AG08396 (cell line): ENCODE data around the gene TRIM28.
"Not testable (repeated sequence)": the region's sequence is repeated elsewhere in the genome, so short reads cannot be mapped to it uniquely, and the experiment has no call there.

ENCODE experiments used
- DNase-seq: peaks from one replicate; pipeline ENCODE4 v3.0.0; 2012; ENCODE audit warnings: low spot score, mixed read lengths

Gene TRIM28

GRCh38 chr19:58543826-58544590 lies at the start of gene TRIM28:
Gene TRIM28, plus strand, starts transcription at chr19:58544064. Its CDS starts 694 bp downstream, at chr19:58544758.
- peak; percentile 100 for DNase-seq

- DNase-seq: no peak
Observed at GRCh38 chr19:58497634-58498170, 46.2 kb upstream of the TRIM28 start.

GRCh38 chr19:58498316-58499020 lies 45.4 kb upstream of the TRIM28 start:
- DNase-seq: no peak

DNA sequence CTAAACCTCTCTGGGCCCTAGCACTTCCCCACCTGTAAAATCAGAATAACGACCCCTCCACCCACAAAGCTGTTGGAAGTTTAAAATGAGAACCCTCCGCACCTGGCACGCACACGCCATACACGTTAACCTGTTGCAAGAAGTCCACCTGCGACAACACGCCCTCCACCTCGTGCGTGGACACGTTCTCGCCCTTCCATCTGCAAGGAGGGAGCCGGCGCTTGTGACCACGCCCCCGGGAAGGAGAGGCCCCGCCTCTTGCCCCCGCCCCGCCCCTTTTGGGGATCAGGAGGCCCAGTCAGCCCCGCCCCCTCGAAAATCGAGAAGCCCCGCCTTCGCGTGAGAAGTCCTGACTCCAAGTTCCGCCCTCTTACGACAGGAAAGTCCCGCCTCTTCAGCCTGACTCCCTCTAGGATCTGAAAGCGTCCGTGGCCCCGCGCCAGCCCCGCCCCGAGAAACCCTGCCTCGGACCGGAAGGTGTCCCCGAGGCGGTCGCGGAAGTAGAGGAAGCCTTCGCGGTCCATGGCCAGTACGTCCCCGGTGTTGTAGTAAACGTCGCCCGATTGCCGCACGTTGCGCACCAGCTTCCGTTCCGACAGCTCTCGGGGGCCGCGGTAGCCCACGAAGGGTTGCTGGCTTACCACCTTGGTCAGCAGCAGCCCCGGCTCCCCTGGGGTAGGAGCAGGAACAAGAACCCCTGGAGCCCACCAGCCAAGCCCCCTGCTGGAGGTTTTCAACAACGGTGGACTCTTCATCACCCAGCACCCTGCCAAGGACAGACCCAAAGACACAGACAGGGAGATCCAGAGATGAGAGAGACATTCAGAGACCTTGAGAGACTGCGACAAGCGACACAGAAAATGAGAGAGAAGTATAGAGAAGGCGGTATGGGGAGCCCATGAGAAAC lies 44.6 kb upstream of the TRIM28 start:
- DNase-seq: peak; percentile 97

- no peak for DNase-seq
Observed at GRCh38 chr19:58500242-58500641, 43.6 kb upstream of the TRIM28 start.

GRCh38 chr19:58507602-58508223 lies 36.2 kb upstream of the TRIM28 start:
- not testable (repeated sequence) for DNase-seq

- no peak for DNase-seq
Observed at GRCh38 chr19:58509731-58510083, 34.2 kb upstream of the TRIM28 start.

DNA sequence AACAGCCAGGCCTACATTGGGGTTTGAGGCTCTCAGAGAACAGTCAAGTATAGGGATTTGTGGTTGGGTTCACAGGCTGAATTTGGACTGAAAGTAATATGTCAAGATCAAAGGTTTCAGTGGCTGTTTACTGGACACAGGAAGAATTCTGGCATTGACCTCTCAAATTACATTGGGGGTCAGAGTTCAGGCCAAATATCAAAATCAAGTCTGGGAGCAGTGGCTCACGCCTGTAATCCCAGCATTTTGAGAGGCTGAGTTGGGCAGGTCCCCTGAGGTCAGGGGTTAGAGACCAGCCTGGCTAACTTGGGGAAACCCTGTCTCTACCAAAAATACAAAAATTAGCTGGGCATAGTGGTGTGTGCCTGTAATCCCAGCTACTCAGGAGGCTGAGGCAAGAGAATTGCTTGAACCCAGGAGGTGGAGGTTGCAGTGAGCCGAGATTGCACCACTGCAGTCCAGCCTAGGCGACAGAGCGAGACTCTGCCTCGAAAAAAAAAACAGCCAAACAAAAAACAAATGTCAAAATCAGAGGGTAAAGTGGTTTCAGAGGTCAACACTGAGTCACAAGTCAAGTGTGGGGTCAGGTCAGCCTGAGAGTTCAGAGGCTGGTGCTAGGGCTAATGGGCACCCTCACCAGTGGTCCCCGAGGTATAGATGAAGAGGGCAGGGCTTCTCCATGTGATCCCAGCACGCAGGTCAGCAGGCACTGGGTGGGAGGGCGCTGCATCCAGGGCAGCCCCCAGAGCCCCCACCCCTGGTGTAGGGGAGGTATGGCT lies 33.6 kb upstream of the TRIM28 start:
- no peak for DNase-seq

- no peak for DNase-seq
Observed at GRCh38 chr19:58511353-58512208, 32.3 kb upstream of the TRIM28 start, which contains the start of gene SLC27A5. Gene SLC27A5, minus strand, starts transcription at chr19:58511992. Its CDS starts 37 bp downstream, at chr19:58511955.

- no peak for DNase-seq
Observed at GRCh38 chr19:58513213-58513693, 30.6 kb upstream of the TRIM28 start.

- DNase-seq: peak; percentile 86
Observed at GRCh38 chr19:58513694-58514563, 29.9 kb upstream of the TRIM28 start.

GRCh38 chr19:58514564-58515022 lies 29.3 kb upstream of the TRIM28 start:
- DNase-seq: no peak

GRCh38 chr19:58515259-58515658 lies 28.6 kb upstream of the TRIM28 start:
- DNase-seq: no peak

DNA sequence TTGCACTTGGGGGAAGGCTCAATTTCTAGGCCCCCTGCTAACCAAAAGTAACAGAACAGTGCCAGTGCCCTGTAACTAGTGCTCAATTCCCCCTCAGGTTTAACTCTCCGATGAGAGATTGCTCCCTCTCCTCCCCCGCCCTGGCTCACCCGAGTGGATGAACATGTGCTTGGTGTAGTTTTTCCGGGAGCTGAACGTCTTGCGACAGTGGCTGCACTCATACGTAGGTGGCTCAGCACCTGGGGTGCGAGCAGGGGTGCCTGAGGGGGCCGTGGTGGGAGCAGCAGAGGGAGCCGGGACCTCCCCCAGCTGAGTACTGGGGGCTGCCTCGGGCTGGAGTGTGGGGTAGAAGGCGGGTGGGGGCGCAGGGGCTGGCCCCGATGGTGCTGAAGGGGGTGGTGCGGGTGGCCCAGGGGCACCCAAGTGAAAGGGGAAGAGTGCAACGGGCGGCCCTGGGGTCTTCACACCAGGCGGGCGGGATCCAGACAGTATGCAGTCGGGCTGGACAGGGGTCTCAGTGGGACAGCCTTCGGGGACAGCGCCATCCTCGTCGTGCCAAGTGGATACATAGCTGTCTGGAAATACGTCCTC lies 27.5 kb upstream of the TRIM28 start:
- no peak for DNase-seq

- no peak for DNase-seq
Observed at GRCh38 chr19:58516964-58517833, 26.7 kb upstream of the TRIM28 start.

DNA sequence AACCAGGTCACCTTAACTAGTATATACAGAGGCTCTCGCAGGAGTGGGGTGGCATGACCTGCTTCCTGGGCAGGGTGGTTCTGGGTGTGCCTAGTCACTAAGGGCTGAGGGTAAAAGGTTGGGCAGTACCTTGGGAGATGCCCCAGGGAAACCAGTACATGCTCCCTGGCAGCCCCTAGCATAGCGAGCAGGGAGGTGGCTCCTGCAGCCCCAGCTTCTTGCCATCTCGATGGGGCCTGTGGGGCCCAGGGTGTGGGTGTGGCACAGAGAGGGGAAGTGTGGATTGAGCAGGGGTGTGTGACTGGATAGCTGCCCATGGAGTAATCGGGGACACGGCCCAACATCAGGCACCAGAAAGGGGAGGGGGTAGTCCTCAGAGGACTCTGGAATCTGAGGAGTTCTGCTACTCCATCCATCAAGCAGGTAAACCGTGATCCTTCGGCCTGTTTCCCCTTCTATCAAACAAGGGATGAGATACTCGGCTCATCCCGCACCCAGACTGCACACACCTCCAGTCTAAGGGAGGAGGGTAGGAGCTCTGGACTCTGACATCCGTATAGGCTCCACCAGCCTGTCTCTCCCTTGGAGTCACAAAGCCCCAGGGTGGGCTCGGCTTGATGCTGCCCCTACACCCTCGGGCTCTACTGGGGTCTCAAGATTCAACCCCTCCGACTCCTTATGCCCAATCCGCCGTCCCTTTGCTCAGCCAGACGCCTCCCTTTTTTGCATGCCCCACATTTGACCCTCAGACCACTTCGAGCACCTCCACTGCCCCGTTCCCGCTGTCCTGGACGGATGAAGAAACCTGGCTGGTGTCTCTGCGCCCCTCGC lies 25.4 kb upstream of the TRIM28 start:
- DNase-seq: no peak

DNA sequence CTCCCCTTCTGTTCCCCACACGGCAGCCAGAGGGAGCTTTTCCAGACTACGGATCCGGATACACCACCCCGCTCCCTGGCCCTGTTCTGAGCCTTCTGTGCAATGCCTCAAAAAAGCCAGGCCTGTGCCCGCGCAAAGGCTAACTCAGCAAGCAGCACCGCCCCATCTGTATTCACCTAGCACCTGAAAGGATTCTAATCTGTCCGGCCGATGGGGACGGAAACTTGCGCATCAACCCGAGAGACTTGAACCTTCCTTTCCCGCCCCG lies 24.8 kb upstream of the TRIM28 start:
- peak; percentile 87 for DNase-seq
